Smooth muscle cell (in vitro differentiated cells): Measurements from ENCODE around the gene POU3F4. TPM values are rescaled to one million over a fixed set of nuclear protein-coding genes. Genes with fewer than 3 reads are reported as not detected.

Source experiments
- DNase-seq: peaks from one replicate; lab custom pipeline; 2025; ENCODE audit not compliant: unreplicated experiment; lab: John Stamatoyannopoulos, UW
- H2AFZ ChIP-seq: fragments of 200-600 bp; sonication (generic); 2 replicates; pipeline ENCODE4 v1.6.0; 2016; ENCODE audit warnings: antibody characterized with exemption, low read depth, mild to moderate bottlenecking
- H3F3A ChIP-seq: fragments of 200-600 bp; sonication (generic); 2 replicates; pipeline ENCODE4 v1.6.0; 2017; ENCODE audit warnings: antibody characterized with exemption, low read depth
- H3K27ac ChIP-seq: fragments of 200-600 bp; sonication (generic); 2 replicates; pipeline ENCODE4 v1.5.1; 2016; ENCODE audit warnings: low read depth, mild to moderate bottlenecking
- H3K27me3 ChIP-seq: fragments of 200-600 bp; sonication (generic); 2 replicates; pipeline ENCODE4 v1.6.1; 2016; ENCODE audit warnings: low read depth, mild to moderate bottlenecking
- H3K36me3 ChIP-seq: fragments of 200-600 bp; sonication (generic); 2 replicates; pipeline ENCODE4 v1.5.1; 2016; ENCODE audit warnings: low read depth
- H3K4me1 ChIP-seq: fragments of 200-600 bp; sonication (generic); 2 replicates; pipeline ENCODE4 v1.5.1; 2016; ENCODE audit warnings: low read depth
- H3K4me2 ChIP-seq: fragments of 200-600 bp; sonication (generic); 2 replicates; pipeline ENCODE4 v1.6.0; 2016; ENCODE audit warnings: mild to moderate bottlenecking
- H3K4me3 ChIP-seq: fragments of 200-600 bp; sonication (generic); 2 replicates; pipeline ENCODE4 v1.5.1; 2016; ENCODE audit warnings: mild to moderate bottlenecking
- H3K79me2 ChIP-seq: fragments of 200-600 bp; sonication (generic); 2 replicates; pipeline ENCODE4 v1.6.0; 2016; ENCODE audit warnings: low read depth, mild to moderate bottlenecking
- H3K9ac ChIP-seq: fragments of 200-600 bp; sonication (generic); 2 replicates; pipeline ENCODE4 v1.6.0; 2016; ENCODE audit warnings: low read depth
- H3K9me3 ChIP-seq: fragments of 200-600 bp; sonication (generic); replicated peaks from 2 replicates; pipeline ENCODE4 v1.5.1; 2016; ENCODE audit warnings: low read depth
- H4K20me1 ChIP-seq: fragments of 200-600 bp; sonication (generic); 2 replicates; pipeline ENCODE4 v1.6.0; 2016; ENCODE audit warnings: low read depth
- CTCF ChIP-seq: fragments of 200-600 bp; sonication (generic); IDR thresholded peaks from 2 replicates; pipeline ENCODE4 v1.5.1; 2017; ENCODE audit warnings: borderline replicate concordance, mild to moderate bottlenecking, antibody characterized with exemption; ENCODE audit not compliant: insufficient read depth, poor library complexity, severe bottlenecking
- WGBS: methylation state at CpG from one replicate; pipeline ENCODE4 v1.1.7; 2016; ENCODE audit warnings: low lambda C conversion rate; 5-methylcytosine and 5-hydroxymethylcytosine counted together
- polyA plus RNA-seq: library from polyadenylated mRNA; unstranded; fragments of >200 nt; fragmentation: Nextera tagmentation; extraction: Ambion mirVana; gene quantifications from 2 replicates; pipeline ENCODE4 v1.2.1, GENCODE V29; 2016
- total RNA-seq: library from RNA; depleted of rRNA; stranded (reverse); fragments of >200 nt; gene quantifications from 2 replicates; pipeline ENCODE4 v1.2.3, GENCODE V29; 2014

The POU3F4 gene
- not detected in 2 replicates for total RNA-seq
- not detected in 2 replicates for polyA plus RNA-seq

- H3K9me3 ChIP-seq, result no peaks in the 10 kb centered on the region
- no peak for TF ChIP-seq CTCF
- no peak within 1 kb of the TSS for H3K27ac ChIP-seq
- no peaks in the 10 kb centered on the region for H3F3A ChIP-seq
- peak within 1 kb of the TSS; percentile 23 for H3K4me3 ChIP-seq
- peaks cover 89% of the 10 kb centered on the region for H3K27me3 ChIP-seq
- no peaks in the 10 kb centered on the region for H3K79me2 ChIP-seq
- no peaks in the 10 kb centered on the region for H3K36me3 ChIP-seq
- no peaks in the 10 kb centered on the region for H4K20me1 ChIP-seq
- H3K4me1 ChIP-seq, result no peaks in the 10 kb centered on the region
- no peak within 1 kb of the TSS for H3K9ac ChIP-seq
- no peak for DNase-seq
- peak within 1 kb of the TSS; percentile 76 for H3K4me2 ChIP-seq
- no peak within 1 kb of the TSS for H2AFZ ChIP-seq
- 59% methylated on average over 25 of the region's 25 CpGs for WGBS
These were observed at the start of gene POU3F4 for GRCh38 chrX:83508006-83508405. POU3F4 (plus strand) TSS chrX:83508290; CDS start chrX:83508325, 35 bp downstream.

DNA sequence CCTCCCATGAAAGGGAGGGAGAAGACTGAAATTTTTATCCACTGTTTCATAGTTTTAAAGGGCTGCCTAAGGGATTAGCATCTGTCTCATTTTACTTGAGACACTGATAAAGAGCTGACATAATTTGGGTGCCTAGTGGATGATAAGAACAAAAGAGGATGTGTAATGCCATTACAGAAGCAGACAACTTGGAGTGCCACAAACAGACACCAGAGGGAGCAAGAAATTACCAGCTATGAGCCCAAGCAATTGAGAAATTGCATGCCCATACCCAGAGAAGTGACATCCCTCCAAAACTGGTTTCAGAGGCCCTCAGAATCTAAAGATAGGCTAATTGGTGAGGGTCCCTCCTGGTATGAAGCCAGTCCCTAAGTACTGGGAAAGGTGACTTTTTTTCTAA lies 38.5 kb upstream of the POU3F4 start:
- Histone ChIP-seq H3K36me3 (no peaks in the 10 kb centered on the region), H3K4me1 (no peaks in the 10 kb centered on the region), H3K4me3 (no peak overlapping the region), H3F3A (no peaks in the 10 kb centered on the region), H3K4me2 (no peak overlapping the region), H4K20me1 (no peaks in the 10 kb centered on the region), H3K9ac (no peak overlapping the region), H3K9me3 (no peaks in the 10 kb centered on the region), H3K79me2 (no peaks in the 10 kb centered on the region), H3K27me3 (no peaks in the 10 kb centered on the region), H3K27ac (no peak overlapping the region), H2AFZ (no peak overlapping the region)
- DNase-seq, result no peak
- peak; percentile 45 for TF ChIP-seq CTCF

DNA sequence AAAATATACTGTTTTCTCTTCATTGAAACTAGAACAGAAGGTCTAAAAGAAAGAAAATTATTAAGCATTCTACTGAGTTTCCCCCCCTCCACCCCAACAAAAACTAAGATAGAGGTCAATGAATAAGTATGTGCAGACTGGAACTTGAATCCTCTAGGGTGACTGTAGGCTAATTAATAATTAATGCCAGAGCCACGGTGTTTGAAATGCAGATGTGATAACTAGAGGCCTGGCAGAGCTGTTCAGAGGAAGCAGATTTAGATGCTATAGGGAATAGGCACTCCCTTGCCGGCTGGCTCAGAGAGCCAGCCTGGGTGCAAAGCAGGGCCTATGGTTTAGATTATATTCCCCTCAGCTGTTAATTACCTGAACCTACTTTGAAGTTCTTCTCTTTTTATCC lies 12.2 kb upstream of the POU3F4 start:
- no peaks in the 10 kb centered on the region for H3K79me2 ChIP-seq
- no peak overlapping the region for H3K4me2 ChIP-seq
- peaks cover 28% of the 10 kb centered on the region for H3K27me3 ChIP-seq
- H2AFZ ChIP-seq, result no peak overlapping the region
- no peak overlapping the region for H3K4me3 ChIP-seq
- no peaks in the 10 kb centered on the region for H3K4me1 ChIP-seq
- H3K9ac ChIP-seq, result no peak overlapping the region
- WGBS, result 53% methylated on average over 2 of the region's 2 CpGs
- H3K27ac ChIP-seq, result no peak overlapping the region
- no peak for DNase-seq
- H4K20me1 ChIP-seq, result no peaks in the 10 kb centered on the region
- no peak for TF ChIP-seq CTCF
- H3F3A ChIP-seq, result no peaks in the 10 kb centered on the region
- H3K36me3 ChIP-seq, result no peaks in the 10 kb centered on the region
- H3K9me3 ChIP-seq, result no peaks in the 10 kb centered on the region

- no peak for DNase-seq
These were observed 7.1 kb upstream of the POU3F4 start for GRCh38 chrX:83501003-83501402.

More at GRCh38 chrX:83501003-83501402, 7.1 kb upstream of the POU3F4 start:
- TF ChIP-seq CTCF, result no peak
- Histone ChIP-seq H3K27ac (no peak overlapping the region), H3K4me1 (no peaks in the 10 kb centered on the region), H3K36me3 (no peaks in the 10 kb centered on the region), H3K27me3 (peaks cover 77% of the 10 kb centered on the region), H3F3A (no peaks in the 10 kb centered on the region), H3K9ac (no peak overlapping the region), H3K9me3 (no peaks in the 10 kb centered on the region), H4K20me1 (no peaks in the 10 kb centered on the region), H3K79me2 (no peaks in the 10 kb centered on the region), H3K4me2 (no peak overlapping the region), H3K4me3 (no peak overlapping the region), H2AFZ (no peak overlapping the region)
- 46% methylated on average over 9 of the region's 9 CpGs for WGBS
